Hippocampal formation (tissue), 2 donors: ENCODE data around the gene TBC1D21.
"Not testable (repeated sequence)": the region's sequence is repeated elsewhere in the genome, so short reads cannot be mapped to it uniquely, and the experiment has no call there.

ENCODE experiments used
- DNase-seq, 2 donors: peaks; one replicate each; lab custom pipeline; 2025; lab: John Stamatoyannopoulos, UW

TBC1D21 gene

DNA sequence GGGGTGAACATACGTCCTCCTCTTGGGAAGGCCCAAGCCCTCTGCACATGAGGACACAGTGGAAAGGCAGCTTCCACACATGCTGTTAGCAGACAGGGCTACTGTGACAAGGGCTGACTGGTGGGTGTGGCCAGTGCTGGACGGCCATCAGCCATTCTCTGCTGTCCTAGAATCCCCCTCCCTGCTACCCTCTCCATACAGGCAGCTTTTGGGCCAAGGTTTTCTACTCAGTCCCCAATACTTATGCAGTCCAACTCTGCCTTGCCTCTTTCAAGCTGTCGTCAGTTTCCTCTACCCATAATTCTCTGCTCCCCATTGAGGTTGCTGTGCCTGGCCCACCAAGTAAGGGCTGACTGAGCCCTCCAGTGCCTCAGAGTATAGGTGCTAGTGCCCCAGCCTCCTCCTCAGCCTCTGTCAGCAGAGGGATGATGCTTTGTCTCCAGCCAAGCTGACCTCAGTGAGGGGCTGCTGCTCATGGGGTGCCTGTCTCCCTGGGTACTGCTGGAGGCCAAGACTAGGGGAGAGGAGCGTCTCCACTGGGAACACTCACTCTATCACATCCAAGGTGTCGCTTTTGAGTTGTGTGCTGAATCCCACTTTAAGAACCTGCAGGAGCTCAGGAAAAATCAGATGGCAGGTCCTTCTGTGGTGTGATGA is 55.7 kb downstream of the TBC1D21 start:
- DNase-seq = no peak

- DNase-seq = no peak
These were observed 57.0 kb downstream of the TBC1D21 start for GRCh38 chr15:73930371-73930770.

- no peak for DNase-seq
These were observed 57.5 kb downstream of the TBC1D21 start for GRCh38 chr15:73930790-73931281.

GRCh38 chr15:73931441-73931840 is 58.1 kb downstream of the TBC1D21 start:
- DNase-seq = no peak

GRCh38 chr15:73932381-73933191 is 59.2 kb downstream of the TBC1D21 start:
- DNase-seq = no peak

- DNase-seq = no peak
These were observed 60.9 kb downstream of the TBC1D21 start for GRCh38 chr15:73934281-73934680.

DNA sequence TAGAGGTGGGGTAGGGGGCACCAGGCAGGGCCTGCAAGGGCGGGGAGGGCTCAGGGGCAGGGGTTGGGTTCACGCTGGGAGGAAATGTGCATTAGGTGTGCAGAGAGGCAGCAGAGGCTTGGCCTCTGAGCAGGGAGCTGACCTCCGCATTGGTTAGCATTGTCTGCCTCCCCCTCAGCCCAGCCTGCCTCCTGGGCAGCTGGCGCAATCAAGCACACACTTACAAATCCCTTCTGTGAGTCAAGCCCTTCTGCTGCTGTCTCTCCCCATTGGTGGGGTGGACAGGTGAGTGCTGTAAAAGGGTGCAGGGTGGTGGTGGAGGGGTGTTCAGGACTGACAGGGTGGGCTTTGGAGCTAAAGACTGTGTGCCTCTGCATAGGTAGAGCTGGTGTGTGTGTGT is 62.2 kb downstream of the TBC1D21 start:
- DNase-seq = no peak

DNA sequence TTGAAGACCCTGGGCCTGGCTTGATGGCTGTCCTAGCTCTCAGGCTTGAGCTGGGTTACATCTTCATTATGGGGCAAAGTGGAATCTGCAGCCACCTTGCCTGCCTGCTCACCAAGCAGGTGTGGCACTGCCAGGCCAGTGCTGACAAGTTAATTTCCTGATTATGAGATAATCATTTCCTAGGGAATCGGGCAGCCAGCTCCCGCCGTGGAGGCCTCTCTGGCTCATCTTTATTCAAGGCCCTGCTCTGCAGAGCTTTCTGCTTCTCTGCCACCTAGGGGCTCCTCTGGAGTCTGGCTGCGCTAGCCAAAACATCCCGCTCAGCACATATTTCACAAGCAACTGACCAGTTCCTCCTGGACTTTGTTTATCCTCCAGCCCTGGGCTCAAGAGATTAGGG is 62.8 kb downstream of the TBC1D21 start:
- no peak for DNase-seq

GRCh38 chr15:73936588-73937290 is 63.4 kb downstream of the TBC1D21 start:
- no peak for DNase-seq

DNA sequence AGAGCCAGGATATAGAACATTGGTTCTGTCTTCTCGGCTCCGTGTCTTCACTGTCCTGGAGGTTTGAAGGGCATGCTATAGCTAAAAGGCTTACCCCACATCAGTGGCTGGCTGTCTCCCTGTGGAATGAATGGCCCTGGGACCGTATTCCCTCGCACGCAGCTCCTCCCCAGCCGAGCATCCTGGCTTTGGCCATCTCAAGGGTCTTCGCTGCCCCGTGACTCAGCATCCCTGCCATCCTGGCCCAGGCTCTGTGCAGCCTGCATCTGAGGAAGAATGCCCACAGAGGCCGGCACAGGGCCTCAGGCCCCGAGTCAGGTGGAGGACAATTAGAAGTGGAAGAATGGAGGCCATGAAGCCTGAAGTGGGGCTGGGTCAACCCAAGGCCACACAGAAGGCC is 63.9 kb downstream of the TBC1D21 start:
- no peak for DNase-seq

GRCh38 chr15:73937726-73938125 is 64.4 kb downstream of the TBC1D21 start:
- no peak for DNase-seq

DNA sequence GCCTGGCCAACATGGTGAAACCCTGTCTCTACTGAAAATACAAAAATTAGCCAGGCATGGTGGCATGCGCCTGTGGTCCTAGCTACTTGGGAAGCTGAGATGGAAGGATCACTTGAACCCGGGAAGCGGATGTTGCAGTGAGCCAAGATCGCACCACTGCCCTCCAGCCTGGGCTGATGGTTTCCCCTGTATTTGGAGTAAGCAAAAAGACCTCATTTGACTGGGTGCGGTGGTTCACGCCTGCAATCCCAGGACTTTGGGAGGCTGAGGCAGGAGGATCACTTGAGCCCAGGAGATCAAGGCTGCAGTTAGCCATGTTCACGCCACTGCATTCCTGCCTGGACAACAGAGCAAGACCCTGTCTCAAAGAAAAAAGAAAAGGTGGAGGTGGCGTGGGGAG is 65.2 kb downstream of the TBC1D21 start:
- not testable (repeated sequence) for DNase-seq
